HUES6 (cell line): Measurements from ENCODE around the gene RTBDN.
"Not testable (repeated sequence)": the region's sequence is repeated elsewhere in the genome, so short reads cannot be mapped to it uniquely, and the experiment has no call there.

Source experiments
- H3K27ac ChIP-seq: 2 replicates; pipeline ENCODE4 v1.7.0; 2013; ENCODE audit warnings: low read depth, mild to moderate bottlenecking, low read length, inconsistent platforms
- H3K27me3 ChIP-seq: 2 replicates; pipeline ENCODE4 v1.6.1; 2013; ENCODE audit warnings: low read length; ENCODE audit not compliant: control insufficient read depth, insufficient read depth
- H3K36me3 ChIP-seq: 2 replicates; pipeline ENCODE4 v1.6.1; 2013; ENCODE audit warnings: low read length; ENCODE audit not compliant: control insufficient read depth, insufficient read depth
- H3K4me1 ChIP-seq: 2 replicates; pipeline ENCODE4 v1.6.1; 2013; ENCODE audit warnings: low read length; ENCODE audit not compliant: control insufficient read depth, insufficient read depth
- H3K4me3 ChIP-seq: 2 replicates; pipeline ENCODE4 v1.5.1; 2013; ENCODE audit warnings: low read depth, low read length
- H3K9ac ChIP-seq: one replicate; pipeline ENCODE4 v1.6.1; 2013; ENCODE audit warnings: mild to moderate bottlenecking, low read length
- H3K9me3 ChIP-seq: 2 replicates; pipeline ENCODE4 v1.6.1; 2013; ENCODE audit warnings: low read depth, low read length; ENCODE audit not compliant: control insufficient read depth, insufficient read depth

Gene RTBDN

GRCh38 chr19:12837225-12837624, 2.8 kb upstream of the RTBDN start:
- H3K9me3 ChIP-seq = no peaks in the 10 kb centered on the region
- H3K36me3 ChIP-seq = no peaks in the 10 kb centered on the region
- H3K4me3 ChIP-seq = no peak overlapping the region
- H3K27ac ChIP-seq = no peak overlapping the region
- peaks cover 62% of the 10 kb centered on the region for H3K27me3 ChIP-seq
- no peak overlapping the region for H3K9ac ChIP-seq
- peaks cover 19% of the 10 kb centered on the region for H3K4me1 ChIP-seq

GRCh38 chr19:12836529-12836863, 2.1 kb upstream of the RTBDN start:
- Histone ChIP-seq H3K36me3 (no peaks in the 10 kb centered on the region), H3K27ac (no peak overlapping the region), H3K4me1 (peaks cover 17% of the 10 kb centered on the region), H3K27me3 (peaks cover 69% of the 10 kb centered on the region), H3K9ac (no peak overlapping the region), H3K4me3 (peak overlapping the region; percentile 69; the same call in 1 of the 2 replicates), H3K9me3 (no peaks in the 10 kb centered on the region)

GRCh38 chr19:12834976-12835757, 788 bp upstream of the RTBDN start:
- H3K9me3 ChIP-seq = no peaks in the 10 kb centered on the region
- peaks cover 12% of the 10 kb centered on the region for H3K4me1 ChIP-seq
- H3K4me3 ChIP-seq = peak overlapping the region; percentile 69
- H3K27me3 ChIP-seq = peaks cover 82% of the 10 kb centered on the region
- H3K36me3 ChIP-seq = no peaks in the 10 kb centered on the region
- no peak overlapping the region for H3K27ac ChIP-seq
- no peak overlapping the region for H3K9ac ChIP-seq

- peaks cover 3% of the 10 kb centered on the region; the same call in 1 of the 2 replicates for H3K4me1 ChIP-seq
- peaks cover 79% of the 10 kb centered on the region for H3K27me3 ChIP-seq
- no peaks in the 10 kb centered on the region for H3K36me3 ChIP-seq
- H3K9ac ChIP-seq = no peak overlapping the region
- no peak overlapping the region for H3K27ac ChIP-seq
- H3K9me3 ChIP-seq = no peaks in the 10 kb centered on the region
- peak overlapping the region; percentile 69 for H3K4me3 ChIP-seq
Measured at GRCh38 chr19:12833738-12834565, 427 bp downstream of the RTBDN start.

- no peaks in the 10 kb centered on the region for H3K9me3 ChIP-seq
- H3K27ac ChIP-seq = no peak overlapping the region
- peaks cover 3% of the 10 kb centered on the region; the same call in 1 of the 2 replicates for H3K4me1 ChIP-seq
- no peak overlapping the region for H3K9ac ChIP-seq
- peak overlapping the region; percentile 40 for H3K4me3 ChIP-seq
- no peaks in the 10 kb centered on the region for H3K36me3 ChIP-seq
- H3K27me3 ChIP-seq = peaks cover 82% of the 10 kb centered on the region
Measured at GRCh38 chr19:12833418-12833737, 1.0 kb downstream of the RTBDN start.

GRCh38 chr19:12828494-12828893, 5.9 kb downstream of the RTBDN start:
- Histone ChIP-seq H3K36me3 (no peaks in the 10 kb centered on the region), H3K27me3 (peaks cover 44% of the 10 kb centered on the region), H3K4me1 (peaks cover 6% of the 10 kb centered on the region; the same call in 1 of the 2 replicates), H3K9ac (no peak overlapping the region), H3K4me3 (peak overlapping the region; percentile 59), H3K27ac (no peak overlapping the region), H3K9me3 (no peaks in the 10 kb centered on the region)

- Histone ChIP-seq H3K27ac (no peak overlapping the region), H3K9me3 (0 out of 2 replicates have a peak, but pooled peaks cover 2% of the 10 kb centered on the region), H3K36me3 (no peaks in the 10 kb centered on the region), H3K4me1 (peaks cover 6% of the 10 kb centered on the region; the same call in 1 of the 2 replicates), H3K4me3 (peak overlapping the region; percentile 45), H3K9ac (no peak overlapping the region), H3K27me3 (peaks cover 18% of the 10 kb centered on the region; the same call in 1 of the 2 replicates)
Measured at GRCh38 chr19:12825254-12826131, 8.9 kb downstream of the RTBDN start.

- H3K27me3 ChIP-seq = no peaks in the 10 kb centered on the region
- H3K9me3 ChIP-seq = 0 out of 2 replicates have a peak, but pooled peaks cover 2% of the 10 kb centered on the region
- H3K9ac ChIP-seq = no peak overlapping the region
- H3K27ac ChIP-seq = no peak overlapping the region
- H3K4me1 ChIP-seq = peaks cover 3% of the 10 kb centered on the region; the same call in 1 of the 2 replicates
- no peaks in the 10 kb centered on the region for H3K36me3 ChIP-seq
- no peak overlapping the region for H3K4me3 ChIP-seq
Measured at GRCh38 chr19:12821761-12822160, 12.6 kb downstream of the RTBDN start.

- not testable (repeated sequence) for H3K4me3 ChIP-seq, H3K27me3 ChIP-seq, H3K4me1 ChIP-seq, H3K27ac ChIP-seq, H3K9ac ChIP-seq, H3K9me3 ChIP-seq
- H3K36me3 ChIP-seq = peaks cover 20% of the 10 kb centered on the region
Measured at GRCh38 chr19:12817810-12818209, 16.6 kb downstream of the RTBDN start.

- not testable (repeated sequence) for H3K27ac ChIP-seq, H3K9me3 ChIP-seq, H3K4me1 ChIP-seq, H3K9ac ChIP-seq, H3K27me3 ChIP-seq, H3K4me3 ChIP-seq
- H3K36me3 ChIP-seq = peaks cover 24% of the 10 kb centered on the region
Measured at GRCh38 chr19:12817188-12817587, 17.2 kb downstream of the RTBDN start.
